Measurements from ENCODE around the gene NDUFAF8.

DNA sequence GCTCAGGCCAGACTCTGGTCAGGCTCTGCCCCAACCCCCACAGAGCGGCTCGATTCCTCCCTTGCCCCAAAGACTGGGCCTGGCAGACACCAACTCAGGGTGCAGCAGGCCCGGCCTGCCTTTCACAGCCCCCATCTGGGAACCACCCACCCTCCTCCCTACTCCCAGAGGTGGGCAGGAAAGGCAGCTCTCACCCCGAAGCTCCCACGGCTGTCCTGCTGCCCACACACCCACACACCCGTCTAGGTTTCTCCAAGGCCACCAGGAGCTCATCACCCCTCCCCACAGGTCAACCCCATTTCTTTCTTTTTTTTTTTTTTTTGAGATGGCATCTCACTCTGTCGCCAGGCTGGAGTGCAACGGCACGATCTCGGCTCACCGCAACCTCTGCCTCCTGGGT lies 20.1 kb upstream of the NDUFAF8 start:
- no peak for TF ChIP-seq POLR2AphosphoS5 (IDR thresholded peaks at IDR 0.05)
- TF ChIP-seq, protein P1, sequence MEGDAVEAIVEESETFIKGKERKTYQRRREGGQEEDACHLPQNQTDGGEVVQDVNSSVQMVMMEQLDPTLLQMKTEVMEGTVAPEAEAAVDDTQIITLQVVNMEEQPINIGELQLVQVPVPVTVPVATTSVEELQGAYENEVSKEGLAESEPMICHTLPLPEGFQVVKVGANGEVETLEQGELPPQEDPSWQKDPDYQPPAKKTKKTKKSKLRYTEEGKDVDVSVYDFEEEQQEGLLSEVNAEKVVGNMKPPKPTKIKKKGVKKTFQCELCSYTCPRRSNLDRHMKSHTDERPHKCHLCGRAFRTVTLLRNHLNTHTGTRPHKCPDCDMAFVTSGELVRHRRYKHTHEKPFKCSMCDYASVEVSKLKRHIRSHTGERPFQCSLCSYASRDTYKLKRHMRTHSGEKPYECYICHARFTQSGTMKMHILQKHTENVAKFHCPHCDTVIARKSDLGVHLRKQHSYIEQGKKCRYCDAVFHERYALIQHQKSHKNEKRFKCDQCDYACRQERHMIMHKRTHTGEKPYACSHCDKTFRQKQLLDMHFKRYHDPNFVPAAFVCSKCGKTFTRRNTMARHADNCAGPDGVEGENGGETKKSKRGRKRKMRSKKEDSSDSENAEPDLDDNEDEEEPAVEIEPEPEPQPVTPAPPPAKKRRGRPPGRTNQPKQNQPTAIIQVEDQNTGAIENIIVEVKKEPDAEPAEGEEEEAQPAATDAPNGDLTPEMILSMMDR (IDR thresholded peaks at IDR 0.05): no peak
- no peak for TF ChIP-seq EP300 (IDR thresholded peaks at IDR 0.05)
- no peak for TF ChIP-seq POLR2A (IDR thresholded peaks at IDR 0.05)
